ENCODE data around the gene TSPAN2. TPM values are rescaled to one million over a fixed set of nuclear protein-coding genes. Genes with fewer than 3 reads are reported as not detected.

The TSPAN2 gene
- polyA plus RNA-seq, 1 donor from 2014 or later: 34.4 TPM

DNA sequence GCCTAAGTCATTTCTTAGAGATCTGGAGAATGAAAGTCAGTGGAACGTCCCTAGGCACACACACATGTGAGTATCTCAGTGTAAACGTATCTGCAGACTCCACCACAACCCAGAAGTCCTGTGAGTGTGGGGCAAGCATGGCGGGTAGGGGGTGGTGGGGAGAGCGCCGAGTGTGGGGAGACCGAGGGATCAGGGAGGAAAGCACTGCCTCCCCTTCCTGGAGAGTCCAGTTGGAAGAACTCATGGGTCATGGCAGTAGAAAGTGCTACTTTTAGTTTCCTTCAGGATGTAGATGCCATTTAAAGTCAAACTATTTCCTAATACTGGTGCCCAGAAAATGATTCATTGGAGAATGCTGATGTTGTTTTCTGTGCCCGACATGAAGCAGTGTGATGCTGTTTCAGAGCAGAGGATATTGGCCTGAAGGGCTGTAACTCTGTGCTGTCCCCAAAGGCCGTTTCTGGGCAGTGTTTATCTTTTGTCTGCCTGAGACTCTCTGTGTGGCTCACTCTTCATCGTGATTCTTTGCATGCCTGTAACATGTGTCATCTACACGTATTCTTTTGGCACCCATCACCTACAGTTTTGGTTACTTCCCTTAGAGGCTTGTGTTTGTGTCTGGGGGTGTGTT, 45.7 kb upstream of the TSPAN2 start:
- TF ChIP-seq SMC3 (conservative IDR thresholded peaks at IDR 0.05; ENCODE audit: poor library complexity): no peak
- no peak for TF ChIP-seq RAD21 (conservative IDR thresholded peaks at IDR 0.05)
- TF ChIP-seq EZH2 (IDR thresholded peaks at IDR 0.05; ENCODE audit: borderline replicate concordance, insufficient read depth, low read length, poor library complexity, severe bottlenecking): no peak
- no peak for TF ChIP-seq MXI1 (conservative IDR thresholded peaks at IDR 0.05; ENCODE audit: poor library complexity, severe bottlenecking)
- TF ChIP-seq EP300 (conservative IDR thresholded peaks at IDR 0.05; ENCODE audit: poor library complexity, severe bottlenecking): no peak
- TF ChIP-seq POLR2AphosphoS5 (IDR thresholded peaks at IDR 0.05): no peak
- no peak for TF ChIP-seq TAF1 (IDR thresholded peaks at IDR 0.05; ENCODE audit: low read depth)
- TF ChIP-seq, protein P1, sequence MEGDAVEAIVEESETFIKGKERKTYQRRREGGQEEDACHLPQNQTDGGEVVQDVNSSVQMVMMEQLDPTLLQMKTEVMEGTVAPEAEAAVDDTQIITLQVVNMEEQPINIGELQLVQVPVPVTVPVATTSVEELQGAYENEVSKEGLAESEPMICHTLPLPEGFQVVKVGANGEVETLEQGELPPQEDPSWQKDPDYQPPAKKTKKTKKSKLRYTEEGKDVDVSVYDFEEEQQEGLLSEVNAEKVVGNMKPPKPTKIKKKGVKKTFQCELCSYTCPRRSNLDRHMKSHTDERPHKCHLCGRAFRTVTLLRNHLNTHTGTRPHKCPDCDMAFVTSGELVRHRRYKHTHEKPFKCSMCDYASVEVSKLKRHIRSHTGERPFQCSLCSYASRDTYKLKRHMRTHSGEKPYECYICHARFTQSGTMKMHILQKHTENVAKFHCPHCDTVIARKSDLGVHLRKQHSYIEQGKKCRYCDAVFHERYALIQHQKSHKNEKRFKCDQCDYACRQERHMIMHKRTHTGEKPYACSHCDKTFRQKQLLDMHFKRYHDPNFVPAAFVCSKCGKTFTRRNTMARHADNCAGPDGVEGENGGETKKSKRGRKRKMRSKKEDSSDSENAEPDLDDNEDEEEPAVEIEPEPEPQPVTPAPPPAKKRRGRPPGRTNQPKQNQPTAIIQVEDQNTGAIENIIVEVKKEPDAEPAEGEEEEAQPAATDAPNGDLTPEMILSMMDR (IDR thresholded peaks at IDR 0.05; ENCODE audit: poor library complexity, severe bottlenecking): no peak
- TF ChIP-seq REST (IDR thresholded peaks at IDR 0.05; ENCODE audit: borderline replicate concordance): no peak
- Histone ChIP-seq H3K36me3 (ENCODE audit: insufficient read depth, low read length) (no peaks in the 10 kb centered on the region), H3K4me2 (ENCODE audit: low read length) (no peak overlapping the region), H3K27ac (ENCODE audit: low read length) (no peak overlapping the region), H3K9me3 (ENCODE audit: low read length) (no peaks in the 10 kb centered on the region), H3K4me3 (ENCODE audit: low read length) (no peak overlapping the region), H3F3A (ENCODE audit: insufficient read depth, low read length, poor library complexity, severe bottlenecking) (no peaks in the 10 kb centered on the region), H2AFZ (ENCODE audit: low read depth, low read length) (no peak overlapping the region), H3K9me2 (ENCODE audit: insufficient read depth, low read length) (no peaks in the 10 kb centered on the region), H3K9ac (ENCODE audit: low read length) (no peak overlapping the region), H4K20me1 (ENCODE audit: insufficient read depth) (no peaks in the 10 kb centered on the region), H3K27me3 (ENCODE audit: insufficient read depth, low read depth, low read length) (no peaks in the 10 kb centered on the region), H3K79me2 (replicated peaks; ENCODE audit: insufficient read depth, low read length) (no peaks in the 10 kb centered on the region)

DNA sequence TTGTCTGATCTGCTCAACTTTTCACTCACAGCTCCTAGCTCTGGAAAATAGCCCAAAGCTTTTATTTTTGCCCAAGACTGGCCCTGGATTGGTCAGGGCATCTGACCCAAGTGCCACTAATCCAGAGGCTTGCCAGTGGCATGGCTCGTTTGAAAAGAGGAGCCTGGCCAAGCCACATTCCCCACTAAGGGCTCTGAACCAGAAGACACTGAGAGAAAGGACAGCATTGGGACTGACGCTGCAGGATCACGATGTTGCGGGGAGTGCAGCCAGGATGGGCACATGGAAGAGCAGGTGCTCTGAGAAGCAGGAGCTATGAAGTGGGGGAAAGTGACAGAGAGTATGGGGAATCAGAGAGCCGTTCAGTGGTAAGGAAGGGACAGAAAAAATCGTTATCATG, 44.9 kb upstream of the TSPAN2 start:
- no peaks in the 10 kb centered on the region for H3K9me2 ChIP-seq (ENCODE audit: insufficient read depth, low read length)
- no peak overlapping the region for H3K4me3 ChIP-seq (ENCODE audit: low read length)
- H3K27me3 ChIP-seq (ENCODE audit: insufficient read depth, low read depth, low read length): no peaks in the 10 kb centered on the region
- H3K4me2 ChIP-seq (ENCODE audit: low read length): no peak overlapping the region
- no peaks in the 10 kb centered on the region for H3K36me3 ChIP-seq (ENCODE audit: insufficient read depth, low read length)
- H3F3A ChIP-seq (ENCODE audit: insufficient read depth, low read length, poor library complexity, severe bottlenecking): no peaks in the 10 kb centered on the region
- H4K20me1 ChIP-seq (ENCODE audit: insufficient read depth): no peaks in the 10 kb centered on the region
- H3K79me2 ChIP-seq (replicated peaks; ENCODE audit: insufficient read depth, low read length): no peaks in the 10 kb centered on the region
- no peak overlapping the region for H3K9ac ChIP-seq (ENCODE audit: low read length)
- TF ChIP-seq TAF1 (IDR thresholded peaks at IDR 0.05; ENCODE audit: low read depth): no peak
- no peak for TF ChIP-seq POLR2AphosphoS5 (IDR thresholded peaks at IDR 0.05)
- TF ChIP-seq RAD21 (conservative IDR thresholded peaks at IDR 0.05): no peak
- TF ChIP-seq REST (IDR thresholded peaks at IDR 0.05; ENCODE audit: borderline replicate concordance): no peak
- no peak for TF ChIP-seq EZH2 (IDR thresholded peaks at IDR 0.05; ENCODE audit: borderline replicate concordance, insufficient read depth, low read length, poor library complexity, severe bottlenecking)
- TF ChIP-seq EP300 (conservative IDR thresholded peaks at IDR 0.05; ENCODE audit: poor library complexity, severe bottlenecking): no peak
- TF ChIP-seq MXI1 (conservative IDR thresholded peaks at IDR 0.05; ENCODE audit: poor library complexity, severe bottlenecking): no peak
- TF ChIP-seq, protein P1 (IDR thresholded peaks at IDR 0.05; ENCODE audit: poor library complexity, severe bottlenecking): no peak
- TF ChIP-seq SMC3 (conservative IDR thresholded peaks at IDR 0.05; ENCODE audit: poor library complexity): no peak
- H2AFZ ChIP-seq (ENCODE audit: low read depth, low read length): no peak overlapping the region
- no peaks in the 10 kb centered on the region for H3K9me3 ChIP-seq (ENCODE audit: low read length)
- no peak overlapping the region for H3K27ac ChIP-seq (ENCODE audit: low read length)

Data from neural cell (in vitro differentiated cells).